Hepatocyte (in vitro differentiated cells): ENCODE results near the gene MVD. TPM values are rescaled to one million over a fixed set of nuclear protein-coding genes. Genes with fewer than 3 reads are reported as not detected.

ENCODE experiments used
- DNase-seq: peaks from one replicate; pipeline ENCODE4 v3.0.0-alpha.2; 2016; ENCODE audit warnings: low spot score
- H2AFZ ChIP-seq: fragments of 200-600 bp; sonication (generic); 2 replicates; pipeline ENCODE4 v1.6.0; 2016; ENCODE audit warnings: antibody characterized with exemption, mild to moderate bottlenecking
- H3K27ac ChIP-seq: fragments of 200-600 bp; sonication (generic); 2 replicates; pipeline ENCODE4 v1.5.1; 2016; ENCODE audit warnings: mild to moderate bottlenecking
- H3K27me3 ChIP-seq: fragments of 200-600 bp; sonication (generic); 2 replicates; pipeline ENCODE4 v1.6.1; 2016
- H3K36me3 ChIP-seq: fragments of 200-600 bp; sonication (generic); replicated peaks from 2 replicates; pipeline ENCODE4 v1.5.1; 2016; ENCODE audit warnings: low read depth; ENCODE audit not compliant: insufficient read depth
- H3K4me1 ChIP-seq: fragments of 200-600 bp; sonication (generic); 2 replicates; pipeline ENCODE4 v1.5.1; 2016; ENCODE audit warnings: mild to moderate bottlenecking, moderate library complexity; ENCODE audit not compliant: insufficient read depth
- H3K4me2 ChIP-seq: fragments of 200-600 bp; sonication (generic); 2 replicates; pipeline ENCODE4 v1.6.0; 2016
- H3K4me3 ChIP-seq: fragments of 200-600 bp; sonication (generic); 2 replicates; pipeline ENCODE4 v1.5.1; 2016; ENCODE audit warnings: mild to moderate bottlenecking
- H3K79me2 ChIP-seq: fragments of 200-600 bp; sonication (generic); 2 replicates; pipeline ENCODE4 v1.6.0; 2017; ENCODE audit warnings: mild to moderate bottlenecking
- H3K9me2 ChIP-seq: fragments of 200-600 bp; sonication (generic); replicated peaks from 2 replicates; pipeline ENCODE4 v1.6.0; 2017; ENCODE audit warnings: mild to moderate bottlenecking; ENCODE audit not compliant: insufficient read depth
- H3K9me3 ChIP-seq: fragments of 200-600 bp; sonication (generic); 2 replicates; pipeline ENCODE4 v1.5.1; 2016; ENCODE audit warnings: low read depth, mild to moderate bottlenecking
- H4K20me1 ChIP-seq: fragments of 200-600 bp; sonication (generic); 2 replicates; pipeline ENCODE4 v1.6.0; 2016; ENCODE audit warnings: mild to moderate bottlenecking; ENCODE audit not compliant: insufficient read depth, poor library complexity, severe bottlenecking
- EZH2 ChIP-seq: fragments of 200-600 bp; sonication (generic); IDR thresholded peaks from 2 replicates; pipeline ENCODE4 v1.6.1; 2016; ENCODE audit warnings: antibody characterized with exemption, mild to moderate bottlenecking, borderline replicate concordance
- EZH2phosphoT487 ChIP-seq: fragments of 200-600 bp; sonication (generic); IDR thresholded peaks from one replicate; pipeline ENCODE4 v1.6.1; 2018; ENCODE audit warnings: antibody characterized with exemption, mild to moderate bottlenecking, low read depth, moderate library complexity; ENCODE audit not compliant: unreplicated experiment, severe bottlenecking
- WGBS: methylation state at CpG from one replicate; pipeline ENCODE4 v1.1.6; 2016; ENCODE audit warnings: low lambda C conversion rate; ENCODE audit errors: missing lambda C conversion rate; 5-methylcytosine and 5-hydroxymethylcytosine counted together
- polyA plus RNA-seq: library from polyadenylated mRNA; unstranded; fragments of >200 nt; fragmentation: Nextera tagmentation; extraction: Ambion mirVana; gene quantifications from 2 replicates; pipeline ENCODE4 v1.2.1, GENCODE V29; 2016
- total RNA-seq: library from RNA; depleted of rRNA; stranded (reverse); fragments of >200 nt; gene quantifications from 2 replicates; pipeline ENCODE4 v1.2.3, GENCODE V29; 2014
- TF ChIP-seq, protein P1 (sequence below): fragments of 200-600 bp; sonication (generic); IDR thresholded peaks from 2 replicates; pipeline ENCODE4 v1.5.1; 2016; ENCODE audit warnings: antibody characterized with exemption, mild to moderate bottlenecking; ENCODE audit not compliant: poor library complexity

Gene MVD
- total and polyA plus RNA-seq, 2 experiments from 2014 or later, result 71.9 to 152 TPM

GRCh38 chr16:88702371-88703210 is 39.7 kb upstream of the MVD start:
- Histone ChIP-seq H3K36me3 (no peaks in the 10 kb centered on the region), H3K9me3 (no peaks in the 10 kb centered on the region), H3K4me2 (no peak overlapping the region), H3K27ac (no peak overlapping the region), H3K27me3 (no peaks in the 10 kb centered on the region), H3K4me1 (peaks cover 7% of the 10 kb centered on the region), H3K4me3 (no peak overlapping the region), H4K20me1 (no peaks in the 10 kb centered on the region), H3K79me2 (peaks cover 25% of the 10 kb centered on the region), H2AFZ (no peak overlapping the region), H3K9me2 (no peaks in the 10 kb centered on the region)
- DNase-seq, result no peak
- 92% methylated on average over 31 of the region's 31 CpGs for WGBS
- TF ChIP-seq, protein P1, sequence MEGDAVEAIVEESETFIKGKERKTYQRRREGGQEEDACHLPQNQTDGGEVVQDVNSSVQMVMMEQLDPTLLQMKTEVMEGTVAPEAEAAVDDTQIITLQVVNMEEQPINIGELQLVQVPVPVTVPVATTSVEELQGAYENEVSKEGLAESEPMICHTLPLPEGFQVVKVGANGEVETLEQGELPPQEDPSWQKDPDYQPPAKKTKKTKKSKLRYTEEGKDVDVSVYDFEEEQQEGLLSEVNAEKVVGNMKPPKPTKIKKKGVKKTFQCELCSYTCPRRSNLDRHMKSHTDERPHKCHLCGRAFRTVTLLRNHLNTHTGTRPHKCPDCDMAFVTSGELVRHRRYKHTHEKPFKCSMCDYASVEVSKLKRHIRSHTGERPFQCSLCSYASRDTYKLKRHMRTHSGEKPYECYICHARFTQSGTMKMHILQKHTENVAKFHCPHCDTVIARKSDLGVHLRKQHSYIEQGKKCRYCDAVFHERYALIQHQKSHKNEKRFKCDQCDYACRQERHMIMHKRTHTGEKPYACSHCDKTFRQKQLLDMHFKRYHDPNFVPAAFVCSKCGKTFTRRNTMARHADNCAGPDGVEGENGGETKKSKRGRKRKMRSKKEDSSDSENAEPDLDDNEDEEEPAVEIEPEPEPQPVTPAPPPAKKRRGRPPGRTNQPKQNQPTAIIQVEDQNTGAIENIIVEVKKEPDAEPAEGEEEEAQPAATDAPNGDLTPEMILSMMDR, result no peak
- no peak for TF ChIP-seq EZH2
- TF ChIP-seq EZH2phosphoT487, result no peak

- H3K4me2 ChIP-seq, result no peak overlapping the region
These were observed 38.9 kb upstream of the MVD start for GRCh38 chr16:88701581-88702370.

DNA sequence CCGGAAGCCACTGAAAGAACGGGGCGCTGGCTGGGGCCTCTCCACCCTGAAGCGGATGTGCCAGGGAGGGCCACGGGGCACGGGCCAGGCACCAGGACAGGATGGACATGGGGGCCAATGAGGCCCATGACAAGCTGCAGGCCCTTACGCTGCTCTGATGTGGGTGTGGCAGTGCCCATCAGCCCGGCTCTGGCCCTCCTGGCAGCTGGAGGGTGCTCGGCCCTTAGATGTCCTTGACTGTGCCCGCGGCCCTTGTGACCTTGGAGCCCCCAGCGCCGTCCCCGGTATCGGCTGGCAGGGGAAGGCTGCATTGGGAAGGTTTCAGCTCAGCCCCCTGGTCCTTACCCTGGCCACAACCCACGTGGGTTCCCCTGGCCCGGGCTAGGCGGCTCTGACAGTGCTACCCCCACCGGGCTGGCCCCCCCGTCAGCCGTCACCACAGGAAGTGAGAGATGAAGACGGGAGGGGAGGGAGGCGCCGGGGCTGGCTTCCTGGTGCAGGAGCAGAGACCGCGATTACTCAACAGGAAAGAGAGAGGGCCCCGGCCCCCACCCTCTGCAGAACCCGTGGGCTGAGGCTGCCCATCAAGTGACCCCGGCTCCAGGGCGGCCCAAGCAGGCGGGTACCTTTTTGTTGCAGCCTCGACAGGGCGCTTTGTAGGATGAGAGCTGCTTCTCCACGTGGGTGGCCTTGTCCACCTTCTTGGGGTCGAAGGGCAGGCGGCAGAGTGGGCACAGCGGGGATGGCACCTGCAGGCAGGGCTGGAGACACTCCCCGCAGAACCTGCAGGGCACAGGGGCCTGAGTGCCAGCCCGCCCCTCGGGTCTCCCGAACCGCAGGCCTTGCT is 38.0 kb upstream of the MVD start:
- Histone ChIP-seq H3K79me2 (peaks cover 13% of the 10 kb centered on the region), H3K36me3 (no peaks in the 10 kb centered on the region), H3K27ac (no peak overlapping the region), H4K20me1 (no peaks in the 10 kb centered on the region), H3K9me3 (no peaks in the 10 kb centered on the region), H2AFZ (no peak overlapping the region), H3K27me3 (no peaks in the 10 kb centered on the region), H3K9me2 (no peaks in the 10 kb centered on the region), H3K4me2 (no peak overlapping the region), H3K4me3 (no peak overlapping the region), H3K4me1 (peaks cover 3% of the 10 kb centered on the region)
- DNase-seq, result peak; percentile 38
- TF ChIP-seq, protein P1, result no peak
- TF ChIP-seq EZH2 (no peak), EZH2phosphoT487 (no peak)
- WGBS, result 79% methylated on average over 36 of the region's 42 CpGs

More at GRCh38 chr16:88701581-88702370, 38.9 kb upstream of the MVD start:
- no peaks in the 10 kb centered on the region for H3K36me3 ChIP-seq
- H2AFZ ChIP-seq, result no peak overlapping the region
- TF ChIP-seq EZH2 (no peak), EZH2phosphoT487 (no peak)
- TF ChIP-seq, protein P1, result no peak
- H3K4me3 ChIP-seq, result no peak overlapping the region
- H3K9me3 ChIP-seq, result no peaks in the 10 kb centered on the region
- peaks cover 3% of the 10 kb centered on the region for H3K4me1 ChIP-seq
- H3K27me3 ChIP-seq, result no peaks in the 10 kb centered on the region
- H3K27ac ChIP-seq, result no peak overlapping the region
- 89% methylated on average over 30 of the region's 30 CpGs for WGBS
- H3K9me2 ChIP-seq, result no peaks in the 10 kb centered on the region
- no peak for DNase-seq
- no peaks in the 10 kb centered on the region for H4K20me1 ChIP-seq
- H3K79me2 ChIP-seq, result peaks cover 17% of the 10 kb centered on the region
